ENCODE results near the gene ACVR1. TPM values are rescaled to one million over a fixed set of nuclear protein-coding genes. Genes with fewer than 3 reads are reported as not detected.

Gene ACVR1
- total RNA-seq, 1 experiment from 2014 or later = 26.4 TPM

GRCh38 chr2:157874348-157874747 is 1.8 kb downstream of the ACVR1 start:
- intact Hi-C loops (cut with micrococcal nuclease) = loop anchor here (2.0 kb wide), 1 partner anchor 44 kb away; no protein-coding TSS in a partner anchor
- no peak for DNase-seq (ENCODE audit: unreplicated experiment)
- CTCF ChIA-PET = no interaction called here
- POLR2A ChIA-PET = interaction anchor here (2.2 to 6.3 kb wide), 5 partner anchors 8 to 87 kb away, joined by 8 to 88 read pairs (median 17); no protein-coding TSS in a partner anchor
- TF ChIP-seq CTCF (IDR thresholded peaks at IDR 0.05; ENCODE audit: unreplicated experiment) = no peak
- Mint-ChIP-seq H3K4me1 (ENCODE audit: insufficient read depth, unreplicated experiment) (peaks cover 17% of the 10 kb centered on the region), H3K27me3 (ENCODE audit: insufficient read depth, unreplicated experiment) (no peaks in the 10 kb centered on the region), H3K36me3 (ENCODE audit: insufficient read depth, unreplicated experiment) (no peaks in the 10 kb centered on the region), H3K9me3 (ENCODE audit: unreplicated experiment) (no peaks in the 10 kb centered on the region), H3K4me3 (ENCODE audit: unreplicated experiment) (peak overlapping the region; percentile 83), H3K27ac (ENCODE audit: low read depth, unreplicated experiment) (peak overlapping the region; percentile 32)
- no TSS peak for BruUV-seq (replicated peaks)

- peaks cover 22% of the 10 kb centered on the region for H3K4me1 Mint-ChIP-seq (ENCODE audit: insufficient read depth, unreplicated experiment)
- intact Hi-C loops (cut with micrococcal nuclease) = no loop called here
Measured at GRCh38 chr2:157872791-157873190, 3.3 kb downstream of the ACVR1 start.

GRCh38 chr2:157871415-157871814 is 4.7 kb downstream of the ACVR1 start:
- H3K4me3 Mint-ChIP-seq (ENCODE audit: unreplicated experiment) = no peak overlapping the region
- TF ChIP-seq CTCF (IDR thresholded peaks at IDR 0.05; ENCODE audit: unreplicated experiment) = no peak
- ChIA-PET CTCF (interaction anchor here (0.6 kb wide), 1 partner anchor 170 kb away, joined by 3 read pairs; no protein-coding TSS in a partner anchor), POLR2A (interaction anchor here (0.7 kb wide), 1 partner anchor 40 kb away, joined by 3 read pairs; no protein-coding TSS in a partner anchor)
- no peaks in the 10 kb centered on the region for H3K27me3 Mint-ChIP-seq (ENCODE audit: insufficient read depth, unreplicated experiment)
- BruUV-seq (replicated peaks) = no TSS peak
- DNase-seq (ENCODE audit: unreplicated experiment) = no peak
- no peak overlapping the region for H3K27ac Mint-ChIP-seq (ENCODE audit: low read depth, unreplicated experiment)
- no peaks in the 10 kb centered on the region for H3K9me3 Mint-ChIP-seq (ENCODE audit: unreplicated experiment)
- intact Hi-C loops (cut with micrococcal nuclease) = no loop called here
- no peaks in the 10 kb centered on the region for H3K36me3 Mint-ChIP-seq (ENCODE audit: insufficient read depth, unreplicated experiment)
- peaks cover 26% of the 10 kb centered on the region for H3K4me1 Mint-ChIP-seq (ENCODE audit: insufficient read depth, unreplicated experiment)

More at GRCh38 chr2:157872791-157873190, 3.3 kb downstream of the ACVR1 start:
- POLR2A ChIA-PET = interaction anchor here (1.0 to 6.3 kb wide), 2 partner anchors 29 to 86 kb away, joined by 4 to 88 read pairs; no protein-coding TSS in a partner anchor
- H3K4me3 Mint-ChIP-seq (ENCODE audit: unreplicated experiment) = no peak overlapping the region
- no peak for DNase-seq (ENCODE audit: unreplicated experiment)
- no peaks in the 10 kb centered on the region for H3K9me3 Mint-ChIP-seq (ENCODE audit: unreplicated experiment)
- no peak for TF ChIP-seq CTCF (IDR thresholded peaks at IDR 0.05; ENCODE audit: unreplicated experiment)
- H3K36me3 Mint-ChIP-seq (ENCODE audit: insufficient read depth, unreplicated experiment) = no peaks in the 10 kb centered on the region
- no peaks in the 10 kb centered on the region for H3K27me3 Mint-ChIP-seq (ENCODE audit: insufficient read depth, unreplicated experiment)
- no peak overlapping the region for H3K27ac Mint-ChIP-seq (ENCODE audit: low read depth, unreplicated experiment)
- CTCF ChIA-PET = interaction anchor here (0.6 kb wide), 1 partner anchor 79 kb away, joined by 3 read pairs; no protein-coding TSS in a partner anchor
- BruUV-seq (replicated peaks) = no TSS peak

GRCh38 chr2:157868993-157869392 is 7.1 kb downstream of the ACVR1 start:
- H3K36me3 Mint-ChIP-seq (ENCODE audit: insufficient read depth, unreplicated experiment) = no peaks in the 10 kb centered on the region
- H3K4me1 Mint-ChIP-seq (ENCODE audit: insufficient read depth, unreplicated experiment) = peaks cover 27% of the 10 kb centered on the region
- H3K4me3 Mint-ChIP-seq (ENCODE audit: unreplicated experiment) = no peak overlapping the region
- ChIA-PET CTCF (interaction anchor here (0.6 to 1.0 kb wide), 2 partner anchors 13 to 546 kb away, joined by 3 to 4 read pairs; no protein-coding TSS in a partner anchor), POLR2A (interaction anchor here (1.2 to 1.5 kb wide), 2 partner anchors 12 to 37 kb away, joined by 3 to 4 read pairs; no protein-coding TSS in a partner anchor)
- no peak overlapping the region for H3K27ac Mint-ChIP-seq (ENCODE audit: low read depth, unreplicated experiment)
- no peaks in the 10 kb centered on the region for H3K9me3 Mint-ChIP-seq (ENCODE audit: unreplicated experiment)
- peak; percentile 13 for DNase-seq (ENCODE audit: unreplicated experiment)
- TF ChIP-seq CTCF (IDR thresholded peaks at IDR 0.05; ENCODE audit: unreplicated experiment) = no peak
- intact Hi-C loops (cut with micrococcal nuclease) = no loop called here
- no peaks in the 10 kb centered on the region for H3K27me3 Mint-ChIP-seq (ENCODE audit: insufficient read depth, unreplicated experiment)
- BruUV-seq (replicated peaks) = no TSS peak

Measured in MCF 10A (cell line).